Measurements from ENCODE around the gene HOTAIR.

Gene HOTAIR

DNA sequence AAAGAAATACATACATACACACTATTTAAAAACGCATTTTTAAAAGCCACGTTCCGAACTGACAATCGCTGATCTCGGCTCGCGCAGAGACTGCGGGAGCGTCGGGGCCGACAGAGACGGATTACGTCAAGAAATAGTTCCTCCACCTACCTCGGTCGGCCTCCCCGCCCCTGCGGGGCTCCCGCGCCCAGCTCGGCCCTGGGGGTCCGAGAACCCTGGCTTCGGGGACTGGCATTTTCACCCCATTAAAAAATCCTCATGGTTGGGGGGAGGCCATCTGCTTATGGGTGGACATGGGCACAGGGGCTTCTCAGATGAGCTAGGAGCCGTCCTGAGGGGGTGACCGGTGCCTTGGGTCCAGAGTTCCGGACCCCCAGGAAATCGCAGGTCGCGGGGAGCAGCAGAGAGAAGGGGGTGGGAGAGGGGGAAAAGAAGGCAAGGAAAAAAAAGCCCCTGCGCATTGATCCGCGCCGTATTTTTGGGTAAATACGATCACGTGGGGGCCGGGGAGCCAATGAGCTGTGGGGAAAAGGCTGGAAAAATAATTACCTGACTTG, 24.9 kb upstream of the HOTAIR start:
- DNase-seq (ENCODE audit: low spot score): peak; percentile 53

DNA sequence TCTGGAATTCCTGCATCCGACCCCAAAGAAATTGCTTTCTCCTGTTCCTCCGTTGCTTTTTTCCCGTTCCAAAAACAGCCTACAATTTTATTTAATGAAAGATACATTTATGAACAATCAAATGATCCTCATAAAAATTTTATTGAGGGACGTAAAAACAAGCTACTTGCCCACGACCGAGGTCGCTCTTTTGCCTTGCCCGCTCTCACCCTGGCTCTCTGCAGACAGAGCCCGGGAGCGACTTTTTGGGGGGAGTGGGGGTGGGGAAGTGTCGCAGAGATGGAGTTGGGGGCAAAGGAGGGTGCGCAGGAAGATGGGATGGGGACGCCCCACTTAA, 24.1 kb upstream of the HOTAIR start:
- DNase-seq (ENCODE audit: low spot score): no peak

DNA sequence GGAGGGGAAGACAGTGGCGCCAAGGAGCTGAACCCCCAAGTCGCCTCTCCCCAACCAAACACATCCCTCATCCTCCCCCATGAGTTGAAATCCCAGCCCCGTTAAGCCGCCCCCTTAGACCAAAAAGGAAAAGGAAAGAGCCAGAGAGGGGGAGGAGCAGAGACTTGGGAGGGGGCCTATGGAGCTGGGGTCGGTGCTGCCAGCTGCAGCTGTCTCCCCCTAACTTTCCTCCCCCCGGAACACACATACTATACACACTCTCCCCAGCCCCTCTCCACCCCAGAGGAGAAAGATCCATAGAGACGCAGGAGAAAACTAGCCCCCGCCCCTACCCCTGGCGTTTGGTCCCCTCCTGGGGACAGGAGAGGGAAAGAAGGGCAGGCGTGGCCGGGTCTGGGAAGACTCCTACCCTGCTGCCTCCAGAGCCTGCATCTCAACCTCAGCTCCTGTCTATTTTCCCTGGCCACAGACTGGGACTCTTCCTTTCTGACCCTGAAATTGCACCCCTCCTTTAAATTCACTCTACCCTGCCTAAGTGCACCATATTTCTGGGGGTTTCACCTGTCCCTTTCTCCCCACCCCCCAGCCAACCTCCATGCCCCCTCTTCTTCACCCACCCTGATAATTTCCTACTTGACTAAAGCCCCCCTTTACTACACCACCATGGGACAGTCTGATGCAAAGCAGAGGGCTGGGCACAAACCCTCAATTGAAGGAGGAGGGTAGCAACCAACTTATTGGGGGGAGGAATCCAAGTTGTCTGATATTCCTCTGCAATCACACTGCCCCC, 23.6 kb upstream of the HOTAIR start:
- DNase-seq (ENCODE audit: low spot score): no peak

DNA sequence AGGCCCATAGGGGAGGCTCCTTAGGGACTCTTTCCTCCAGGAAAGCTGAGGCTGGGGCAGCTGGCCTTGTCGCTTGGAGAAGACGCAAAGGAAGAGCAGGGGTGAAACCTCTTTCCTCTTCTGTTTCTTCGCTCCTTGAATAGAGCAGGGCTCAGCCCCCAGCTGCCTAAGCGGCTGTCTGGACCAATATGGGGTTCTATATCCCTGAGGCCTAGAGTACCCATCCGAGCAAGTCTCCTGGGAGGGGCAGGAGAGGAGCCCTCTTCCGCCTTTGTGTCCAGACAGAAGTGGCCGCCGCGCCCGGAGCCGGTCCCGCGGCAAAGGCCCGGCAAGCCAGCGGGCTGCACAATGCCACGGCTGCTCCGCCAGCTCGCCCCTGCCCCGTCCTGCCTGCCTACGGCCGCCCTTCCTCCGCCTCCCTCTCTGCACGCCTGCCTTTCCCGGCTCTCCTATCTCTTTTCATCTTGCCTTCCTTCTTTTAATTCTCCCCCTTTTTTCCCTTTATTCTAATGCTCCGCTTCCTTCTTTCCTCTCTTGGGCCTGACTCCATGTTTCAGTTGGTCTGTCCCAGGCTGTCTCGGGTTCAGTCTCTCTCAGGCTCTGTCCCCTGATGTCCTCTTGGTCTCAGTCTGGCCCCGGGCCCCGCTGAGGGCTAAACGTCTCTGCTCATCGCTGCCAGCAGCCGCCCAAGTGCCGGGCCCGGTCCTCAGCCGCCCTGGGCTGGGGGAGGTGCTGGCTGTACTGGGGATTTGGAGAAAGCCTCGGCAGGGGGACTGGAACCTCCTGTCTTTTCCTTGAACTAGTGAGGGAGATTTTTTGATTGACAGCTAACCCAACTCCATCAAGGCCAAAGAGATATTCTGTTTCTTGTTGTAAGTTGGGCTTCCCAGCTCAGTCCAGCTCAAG, 22.7 kb upstream of the HOTAIR start:
- DNase-seq (ENCODE audit: low spot score): no peak

DNA sequence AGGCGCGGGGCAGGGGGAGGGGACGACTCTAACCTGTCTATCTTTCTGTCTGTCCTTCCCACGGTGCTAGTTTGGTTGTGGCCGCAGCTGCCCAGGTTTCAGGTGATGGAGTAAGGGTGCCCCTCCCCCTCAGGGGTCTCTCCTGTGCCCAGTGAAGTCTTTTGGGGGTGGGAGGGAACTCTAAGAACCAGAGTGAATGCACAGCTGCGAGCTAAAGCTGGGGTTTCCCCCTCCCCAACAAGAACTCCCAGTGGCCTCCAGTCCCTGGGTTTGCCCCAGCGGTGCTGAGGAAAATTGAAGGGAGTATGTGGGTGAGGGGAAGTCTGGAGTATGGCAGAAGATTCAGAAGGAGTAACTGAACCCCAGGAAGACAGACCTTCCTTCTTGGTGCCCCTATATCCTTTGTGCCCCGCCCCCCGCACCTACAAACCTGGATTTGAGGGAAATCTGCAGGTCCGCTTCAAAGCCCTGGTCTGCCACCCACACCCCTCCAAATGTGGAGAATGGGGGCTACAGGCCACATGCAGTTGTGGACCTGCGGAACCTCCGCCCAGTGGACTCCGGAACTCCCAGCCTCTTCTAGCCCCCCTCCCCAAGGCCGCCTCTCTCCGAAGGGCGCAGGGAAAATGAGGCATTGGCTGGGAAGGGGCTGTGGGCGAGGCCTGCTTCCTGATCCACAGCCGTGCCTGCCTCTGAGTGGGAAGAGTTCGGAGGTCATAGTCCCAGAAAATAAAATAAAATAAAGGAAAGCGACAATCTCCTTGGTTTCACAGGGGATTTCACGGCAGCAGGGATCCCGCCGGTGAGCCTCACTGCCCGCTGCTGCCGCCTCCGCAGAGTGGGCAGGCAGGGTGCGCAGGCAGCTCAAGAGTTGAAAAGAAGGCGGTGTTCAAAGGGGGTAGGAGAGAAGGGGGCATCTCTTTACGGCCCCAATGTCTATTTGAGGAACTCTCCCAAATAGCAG, 21.8 kb upstream of the HOTAIR start:
- no peak for DNase-seq (ENCODE audit: low spot score)

DNA sequence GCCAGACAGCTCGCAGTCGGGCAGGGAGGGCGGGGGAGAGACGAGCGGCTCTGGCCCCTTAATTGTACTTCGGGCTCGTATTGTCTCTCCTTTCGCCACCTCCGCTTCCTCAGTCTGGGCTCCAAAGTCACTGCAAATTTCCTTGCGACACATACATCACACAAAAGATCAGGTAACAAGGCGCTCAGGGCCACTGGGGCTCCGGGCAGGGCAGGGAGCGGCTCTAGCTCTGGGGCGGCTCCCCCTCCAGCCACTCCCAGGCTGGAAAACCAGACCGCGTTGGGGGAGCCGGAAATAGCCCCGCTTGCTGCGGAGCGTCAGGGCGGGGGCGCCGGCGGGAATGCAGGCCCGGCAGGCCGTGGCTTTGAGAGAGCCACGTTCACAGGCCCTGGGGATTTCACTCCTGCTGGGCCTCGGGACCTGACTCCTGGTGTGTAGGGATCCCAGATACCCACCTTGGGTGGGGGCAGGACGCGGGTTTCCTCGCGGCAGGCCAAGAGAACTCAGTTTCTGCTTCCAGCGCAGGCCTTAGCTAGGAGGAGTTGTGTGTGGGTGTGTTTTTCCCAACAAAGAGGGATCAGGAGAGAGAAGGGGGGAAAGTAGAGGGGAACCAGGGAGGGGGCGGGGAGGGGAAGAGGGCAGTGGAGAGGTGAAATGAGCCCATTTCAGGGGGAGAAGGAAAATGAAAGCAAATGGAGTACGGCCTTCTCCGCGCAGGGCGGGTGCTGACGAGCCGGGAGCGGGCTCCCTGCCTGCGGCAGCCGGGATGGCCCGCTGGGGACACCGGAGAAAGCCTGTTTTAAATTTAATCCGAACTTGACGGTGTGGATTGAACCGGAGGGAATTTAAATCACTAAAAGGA, 20.9 kb upstream of the HOTAIR start:
- DNase-seq (ENCODE audit: low spot score): peak; percentile 70

DNA sequence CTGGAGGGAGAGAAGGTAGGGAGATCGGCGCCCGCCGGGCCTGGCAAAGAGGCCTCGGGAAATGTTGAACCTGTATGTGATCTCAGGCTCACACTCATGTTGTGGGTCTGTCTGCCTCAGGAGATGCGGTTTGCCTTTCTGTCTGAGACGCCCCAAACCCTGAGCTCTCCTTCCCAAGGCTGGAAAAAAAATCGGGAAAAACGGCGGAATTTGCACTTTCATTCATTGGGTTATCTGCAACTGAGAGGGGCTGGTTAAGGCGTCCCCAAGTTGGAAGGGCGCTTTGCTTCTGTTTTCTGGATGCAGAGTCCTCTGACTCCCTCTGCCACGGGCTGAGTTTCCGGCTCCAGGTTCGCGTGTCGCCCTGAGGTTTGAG, 20.2 kb upstream of the HOTAIR start:
- no peak for DNase-seq (ENCODE audit: low spot score)

DNA sequence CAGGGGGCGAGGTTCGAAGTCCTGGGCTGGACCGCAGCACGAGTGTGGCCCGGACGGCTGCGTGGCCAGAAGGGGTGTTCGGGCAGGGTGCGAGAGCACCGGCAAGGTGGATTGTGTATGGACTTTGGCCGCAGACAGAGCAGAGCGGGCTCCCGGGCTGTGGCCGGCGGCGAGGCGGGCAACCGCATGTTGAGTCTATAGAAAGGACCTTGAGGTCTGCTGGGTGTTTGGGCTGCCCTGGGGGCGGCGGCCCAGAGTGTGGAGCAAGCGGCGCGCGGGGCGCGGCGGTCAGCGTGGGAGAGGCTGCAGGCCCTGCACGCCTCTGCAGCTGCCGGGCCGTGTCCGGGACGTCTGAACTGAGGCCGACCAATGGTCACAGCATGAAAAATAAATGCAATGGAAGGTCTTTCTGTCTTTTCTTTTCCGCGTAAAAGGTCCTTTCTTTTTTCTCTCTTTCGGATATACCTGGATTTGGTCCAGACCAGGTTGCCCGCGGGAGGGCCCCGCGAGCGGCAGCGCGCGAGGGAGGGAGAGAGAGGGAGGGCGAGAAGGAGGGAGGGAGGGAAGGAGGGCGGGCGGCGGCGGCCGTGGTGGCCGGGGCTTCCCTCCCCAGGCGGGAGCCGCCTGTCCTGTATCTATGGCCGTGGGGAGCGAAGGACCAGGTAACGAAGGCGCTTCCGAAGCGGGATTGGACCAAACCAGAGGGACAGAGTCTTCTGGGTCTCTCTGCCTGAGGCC, 19.7 kb upstream of the HOTAIR start:
- no peak for DNase-seq (ENCODE audit: low spot score)

DNA sequence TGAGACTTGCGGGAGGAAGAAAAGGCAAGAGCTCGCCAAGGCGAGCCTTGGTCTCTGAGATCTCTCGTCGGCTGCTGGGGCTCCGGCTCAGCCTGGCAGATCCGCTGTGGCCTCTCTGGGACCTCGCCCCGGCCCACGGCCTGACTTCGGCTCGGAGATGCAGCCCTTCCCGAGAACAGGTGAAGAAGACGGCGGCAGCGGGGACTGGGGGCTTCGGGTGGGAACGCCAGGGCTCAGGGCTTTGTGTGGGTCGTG, 19.2 kb upstream of the HOTAIR start:
- DNase-seq (ENCODE audit: low spot score): no peak

DNA sequence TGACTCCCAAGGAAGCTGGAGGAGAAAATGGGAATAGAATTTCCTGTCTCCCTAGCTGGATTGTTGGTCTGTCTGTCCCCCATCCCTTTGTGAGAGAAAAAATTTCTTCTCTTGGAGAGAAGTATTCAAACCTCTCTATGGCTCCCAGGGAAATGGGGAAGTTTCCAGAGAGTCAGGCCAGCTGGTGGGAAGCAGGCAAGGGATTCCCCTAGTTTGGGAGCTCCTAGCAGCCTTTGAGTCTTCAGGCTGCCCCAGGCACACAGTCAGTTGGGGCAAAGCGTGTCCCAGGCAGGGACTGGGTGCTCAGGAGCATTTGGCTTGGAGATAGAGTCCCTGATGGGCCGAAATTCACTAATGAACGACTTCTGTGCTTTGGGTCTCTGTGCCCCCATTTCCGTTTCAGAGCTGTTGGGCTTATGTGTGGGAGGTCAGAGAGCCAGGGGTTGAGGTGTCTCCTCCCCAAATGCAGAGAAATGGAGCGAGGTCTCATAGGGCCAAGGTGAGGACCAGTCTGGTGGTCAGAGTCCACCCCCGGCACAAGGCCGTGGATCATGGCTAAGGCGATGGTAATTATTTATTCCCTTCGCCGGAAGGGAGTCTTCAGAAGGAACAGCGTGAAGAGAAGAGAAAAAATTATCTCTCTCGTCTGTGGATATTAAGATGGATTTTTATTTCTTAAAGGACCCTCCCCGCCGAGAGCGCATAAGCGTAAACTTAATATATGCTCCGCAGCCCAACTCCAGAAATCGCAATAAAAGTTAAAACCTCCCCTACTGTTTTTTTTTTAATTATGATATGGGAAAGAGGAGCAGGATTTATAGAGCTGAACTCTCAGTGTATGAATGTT, 18.6 kb upstream of the HOTAIR start:
- DNase-seq (ENCODE audit: low spot score): no peak

DNA sequence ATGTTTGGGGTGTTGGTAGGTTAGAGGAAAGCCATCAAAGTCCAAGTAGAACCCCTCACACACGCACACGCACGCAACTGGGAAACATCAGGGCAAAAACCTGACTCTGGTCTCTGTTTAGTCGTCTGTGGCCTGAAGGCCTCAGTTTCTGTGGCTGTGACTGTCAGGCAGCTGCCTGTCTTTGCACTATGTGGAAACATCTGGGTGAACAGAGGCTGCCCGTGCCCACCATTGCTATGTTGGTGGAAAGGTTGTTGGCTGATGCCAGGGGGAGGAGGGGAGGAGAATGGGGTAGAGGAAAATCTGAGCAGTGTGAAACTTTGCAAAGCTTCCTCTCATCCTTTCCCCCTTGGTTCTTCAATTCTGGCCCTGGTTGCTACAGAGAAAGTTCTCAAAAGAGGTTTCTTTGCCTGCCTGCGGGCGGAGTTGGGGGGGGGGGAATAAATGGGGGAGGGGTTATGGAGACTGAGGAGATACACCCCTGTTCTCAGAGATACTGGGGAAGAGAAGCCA, 17.7 kb upstream of the HOTAIR start:
- DNase-seq (ENCODE audit: low spot score): no peak

DNA sequence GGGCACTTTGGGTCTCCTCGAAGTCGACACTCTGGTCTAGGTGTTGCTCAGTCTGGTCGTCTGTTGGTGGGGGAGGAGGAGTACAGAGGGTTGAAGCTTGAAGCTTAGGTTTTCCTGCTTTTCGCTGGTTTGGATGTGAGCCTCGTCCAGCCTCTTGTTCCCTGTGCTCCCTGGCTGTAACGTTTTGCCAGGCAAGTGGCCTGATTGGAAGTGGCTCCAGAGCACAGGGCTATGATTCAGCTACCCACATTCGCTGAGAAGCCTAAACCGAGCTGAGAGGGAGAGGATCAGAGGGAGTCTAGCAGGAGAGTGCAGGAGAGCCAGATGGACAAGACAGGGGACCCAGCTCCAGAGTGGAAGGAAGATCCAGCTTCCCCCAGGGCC, 16.3 kb upstream of the HOTAIR start:
- no peak for DNase-seq (ENCODE audit: low spot score)

DNA sequence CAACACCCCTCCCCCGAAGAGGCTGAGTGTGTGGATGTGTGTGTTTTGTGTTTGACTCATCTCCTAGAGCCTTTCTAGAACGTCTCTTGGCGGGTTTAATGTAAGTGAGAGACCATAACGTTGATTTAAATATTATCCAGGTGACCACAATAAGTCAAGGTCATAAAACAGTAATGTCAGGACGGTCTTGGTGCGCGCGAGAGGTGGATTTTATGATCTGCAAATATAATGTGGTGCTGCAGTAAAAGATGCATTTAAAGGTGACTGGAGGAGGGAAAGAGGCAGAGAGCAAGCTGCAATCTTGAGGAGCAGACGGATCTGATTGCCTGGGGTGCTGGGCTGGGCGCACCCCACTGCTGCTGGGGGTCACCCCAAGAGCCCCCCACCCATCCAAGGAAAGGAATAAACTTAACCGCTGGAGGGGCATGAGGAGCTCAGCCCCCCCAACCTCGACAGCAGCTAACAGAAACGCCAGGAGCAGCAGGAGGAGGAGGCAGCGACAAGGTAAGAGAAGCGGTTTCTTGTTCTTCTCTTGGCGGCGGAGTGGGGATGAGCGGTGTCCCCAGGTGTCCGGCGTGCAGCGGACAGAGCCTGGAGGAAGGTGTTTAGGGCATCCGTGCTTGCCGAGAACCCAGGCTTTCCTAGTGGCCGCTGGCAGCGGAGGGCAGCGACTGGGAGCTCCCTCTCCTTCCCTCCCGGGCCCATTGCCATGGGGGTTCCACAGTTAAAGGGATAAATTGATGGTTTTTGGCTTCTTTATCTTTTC, 15.7 kb upstream of the HOTAIR start:
- DNase-seq (ENCODE audit: low spot score): no peak

DNA sequence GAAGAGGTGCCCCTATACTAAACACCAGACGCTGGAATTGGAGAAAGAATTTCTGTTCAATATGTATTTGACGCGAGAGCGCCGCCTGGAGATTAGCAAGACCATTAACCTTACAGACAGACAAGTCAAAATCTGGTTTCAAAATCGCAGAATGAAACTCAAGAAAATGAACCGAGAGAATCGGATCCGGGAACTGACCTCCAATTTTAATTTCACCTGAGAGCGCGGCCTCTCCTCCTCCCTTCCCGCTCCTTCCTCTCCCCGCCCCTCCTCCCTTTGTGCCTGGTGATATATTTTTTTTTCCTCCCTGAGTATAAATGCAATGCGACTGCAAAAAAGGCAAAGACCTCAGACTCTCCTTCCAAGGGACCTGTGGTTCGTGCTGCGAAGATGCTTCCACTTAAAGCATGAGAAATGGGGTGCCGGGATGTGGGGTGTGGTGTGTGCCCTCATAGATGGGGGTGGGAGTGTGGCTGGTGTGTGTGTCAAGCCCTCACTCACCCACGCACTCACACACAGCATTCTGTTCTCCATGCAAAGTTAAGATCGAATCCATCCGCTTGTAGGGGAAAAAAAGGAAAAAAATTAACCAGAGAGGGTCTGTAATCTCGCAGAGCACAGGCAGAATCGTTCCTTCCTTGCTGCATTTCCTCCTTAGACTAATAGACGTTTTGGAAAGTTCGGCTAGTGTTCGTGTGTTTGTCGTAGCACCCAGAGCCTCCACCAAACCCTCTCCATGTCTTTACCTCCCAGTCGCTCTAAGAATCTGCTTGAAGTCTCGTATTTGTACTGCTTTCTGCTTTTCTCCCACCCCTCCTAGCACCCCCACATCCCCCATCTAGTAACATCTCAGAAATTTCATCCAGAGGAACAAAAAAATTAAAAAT, 14.7 kb upstream of the HOTAIR start:
- no peak for DNase-seq (ENCODE audit: low spot score)

DNA sequence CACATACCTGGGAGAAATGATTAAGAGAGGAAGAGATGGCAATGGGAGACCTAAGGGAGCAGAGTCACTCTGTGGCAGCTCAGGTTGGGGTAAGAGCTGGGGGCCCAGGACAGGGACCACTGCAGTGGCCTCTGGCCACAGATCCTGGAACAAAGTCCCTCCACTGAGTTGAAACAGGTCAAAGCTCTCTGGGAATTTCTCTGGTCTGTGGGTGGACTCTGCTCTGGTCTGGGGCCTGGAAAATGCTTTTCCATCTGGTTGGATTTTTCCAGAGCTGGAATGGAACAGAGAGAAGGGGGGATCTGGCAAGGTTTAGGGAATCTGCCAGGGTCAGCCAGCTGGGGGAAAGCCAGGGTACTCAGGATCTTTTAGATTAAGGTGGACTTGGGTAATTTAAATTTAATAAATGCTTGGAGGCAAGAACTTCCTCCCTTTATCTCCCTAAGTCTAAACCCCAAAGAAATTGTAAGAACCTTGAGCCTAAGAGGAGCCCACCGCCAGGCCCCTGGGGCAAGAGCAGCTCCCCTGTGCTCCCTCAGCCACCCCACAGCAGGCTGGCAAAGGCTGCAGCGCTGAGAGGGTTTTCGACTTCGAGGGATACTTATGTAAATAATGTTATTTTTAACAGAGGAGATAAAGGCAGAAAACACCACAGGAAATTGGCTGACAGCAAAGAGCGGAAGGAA, 13.9 kb upstream of the HOTAIR start:
- DNase-seq (ENCODE audit: low spot score): no peak

DNA sequence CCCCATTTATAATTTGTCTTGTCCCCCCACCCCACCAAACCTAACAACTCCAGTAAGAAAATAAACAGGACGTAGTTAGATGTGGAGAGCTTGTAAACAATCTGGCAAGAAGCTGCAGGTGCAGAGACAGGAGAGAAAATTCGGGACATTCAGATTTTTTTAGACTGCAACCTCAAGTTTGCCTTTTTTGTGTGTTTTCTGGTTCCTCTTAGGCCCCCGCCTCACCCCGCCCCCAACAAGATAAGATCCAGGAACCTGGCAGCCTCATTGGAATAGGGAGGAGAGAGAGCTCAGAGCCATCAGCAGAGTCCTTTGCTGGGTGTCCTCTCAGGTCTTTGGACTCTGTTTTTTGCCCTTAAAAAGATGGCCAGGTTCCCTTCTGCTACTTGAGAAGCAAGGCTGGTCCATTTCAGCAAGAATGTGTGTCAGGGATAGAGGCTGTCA, 13.1 kb upstream of the HOTAIR start:
- DNase-seq (ENCODE audit: low spot score): no peak

Data from hepatic stellate cell (primary cell).